Peyer's patch (tissue), 4 donors: ENCODE results near the gene TEAD3.

Experiments used
- POLR2A ChIP-seq, 2 donors: fragments of 450-650 bp; IDR thresholded peaks; one replicate each; pipeline ENCODE4 v1.5.1; 2017; ENCODE audit warnings: antibody characterized with exemption in 2 of 2, mild to moderate bottlenecking in 2 of 2, moderate library complexity in 2 of 2
- TF ChIP-seq, protein P1 (sequence below), 6 experiments: fragments of 450-650 bp in 4 of 6; fragments of 200-600 bp in 2 of 6; sonication (generic) in 1 of 6; IDR thresholded peaks; one replicate each; pipeline ENCODE4 v1.5.1; 2017 to 2019; ENCODE audit warnings: antibody characterized with exemption in 6 of 6, mild to moderate bottlenecking in 3 of 6, moderate library complexity in 1 of 6

DNA sequence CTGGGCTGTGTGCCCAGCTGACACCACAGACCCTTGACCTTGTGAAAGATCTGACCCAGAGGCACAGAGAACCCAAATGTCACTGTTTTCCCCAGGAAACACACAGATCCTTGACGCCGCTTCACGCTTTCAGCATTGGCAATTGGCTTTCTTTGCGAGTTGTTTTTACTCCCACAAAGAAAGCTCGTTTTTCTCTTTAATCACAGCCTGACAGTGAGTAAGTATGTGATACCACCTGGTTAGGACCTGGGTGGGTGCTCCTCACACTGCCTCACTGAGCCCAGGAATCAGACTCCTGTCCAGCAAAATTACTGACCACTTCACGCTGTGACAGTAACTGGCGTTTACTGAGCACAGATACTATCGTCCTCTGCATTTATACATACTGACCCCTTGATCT is 15.7 kb downstream of the TEAD3 start:
- TF ChIP-seq POLR2A (IDR thresholded peaks at IDR 0.05) = no peak
- TF ChIP-seq, protein P1, sequence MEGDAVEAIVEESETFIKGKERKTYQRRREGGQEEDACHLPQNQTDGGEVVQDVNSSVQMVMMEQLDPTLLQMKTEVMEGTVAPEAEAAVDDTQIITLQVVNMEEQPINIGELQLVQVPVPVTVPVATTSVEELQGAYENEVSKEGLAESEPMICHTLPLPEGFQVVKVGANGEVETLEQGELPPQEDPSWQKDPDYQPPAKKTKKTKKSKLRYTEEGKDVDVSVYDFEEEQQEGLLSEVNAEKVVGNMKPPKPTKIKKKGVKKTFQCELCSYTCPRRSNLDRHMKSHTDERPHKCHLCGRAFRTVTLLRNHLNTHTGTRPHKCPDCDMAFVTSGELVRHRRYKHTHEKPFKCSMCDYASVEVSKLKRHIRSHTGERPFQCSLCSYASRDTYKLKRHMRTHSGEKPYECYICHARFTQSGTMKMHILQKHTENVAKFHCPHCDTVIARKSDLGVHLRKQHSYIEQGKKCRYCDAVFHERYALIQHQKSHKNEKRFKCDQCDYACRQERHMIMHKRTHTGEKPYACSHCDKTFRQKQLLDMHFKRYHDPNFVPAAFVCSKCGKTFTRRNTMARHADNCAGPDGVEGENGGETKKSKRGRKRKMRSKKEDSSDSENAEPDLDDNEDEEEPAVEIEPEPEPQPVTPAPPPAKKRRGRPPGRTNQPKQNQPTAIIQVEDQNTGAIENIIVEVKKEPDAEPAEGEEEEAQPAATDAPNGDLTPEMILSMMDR (IDR thresholded peaks at IDR 0.05) = no peak
